ENCODE measurements around the gene GARIN5B. TPM values are rescaled to one million over a fixed set of nuclear protein-coding genes. Genes with fewer than 3 reads are reported as not detected.

GARIN5B gene
- total RNA-seq, 1 donor from 2014 or later, result not detected

GRCh38 chr19:55360902-55361301 lies 2.2 kb downstream of the GARIN5B start:
- TF ChIP-seq CTCF (IDR thresholded peaks at IDR 0.05; ENCODE audit: unreplicated experiment), result no peak
- H3K36me3 Mint-ChIP-seq (ENCODE audit: low read depth, unreplicated experiment), result peaks cover 3% of the 10 kb centered on the region

DNA sequence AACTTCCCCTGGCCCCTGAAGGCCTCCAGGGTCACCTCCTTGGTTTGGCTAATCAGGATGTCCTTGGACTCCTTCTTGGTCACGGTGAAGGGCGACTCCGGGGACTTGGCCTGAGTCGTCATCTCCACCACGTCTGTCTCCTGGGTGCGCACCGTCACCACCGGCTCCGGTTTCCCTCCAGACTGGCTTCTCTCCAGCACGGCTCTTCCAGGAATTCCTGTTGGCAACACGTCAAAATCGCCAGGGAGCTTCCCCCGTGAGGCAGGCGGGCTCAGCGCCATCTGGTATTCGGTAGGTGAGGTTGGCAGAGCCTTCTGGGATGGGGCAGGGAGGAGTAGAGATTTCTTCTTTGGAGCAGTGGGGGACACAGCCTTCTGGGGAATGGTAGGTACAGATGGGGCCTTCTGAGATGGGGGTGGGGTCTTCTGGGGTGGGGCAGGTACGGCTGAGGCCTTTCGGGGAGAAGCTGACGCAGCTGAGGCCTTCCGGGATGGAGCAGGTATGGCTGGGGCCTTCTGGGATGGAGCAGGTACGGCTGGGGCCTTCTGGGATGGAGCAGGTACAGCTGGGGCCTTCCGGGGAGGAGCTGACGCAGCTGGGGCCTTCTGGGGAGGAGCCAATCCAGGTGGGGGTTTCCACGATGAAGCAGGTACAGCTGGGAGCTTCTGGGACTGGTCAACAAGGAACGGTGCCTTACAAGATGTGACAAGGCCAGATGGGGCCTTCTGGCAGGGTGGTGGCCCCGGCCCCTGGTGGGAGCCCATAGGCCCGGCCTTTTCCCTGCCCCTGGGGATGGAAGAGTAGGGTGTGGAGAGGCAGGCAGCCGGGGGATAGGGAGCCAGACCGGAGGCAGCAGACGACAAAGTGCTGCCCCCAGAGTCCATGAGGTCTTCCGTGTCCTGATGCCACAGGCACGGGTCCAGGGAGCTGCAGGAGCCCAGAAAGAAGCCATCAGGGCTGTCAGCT lies 3.8 kb downstream of the GARIN5B start:
- H3K27me3 Mint-ChIP-seq (ENCODE audit: unreplicated experiment), result peaks cover 22% of the 10 kb centered on the region
- no peak overlapping the region for H3K4me3 Mint-ChIP-seq (ENCODE audit: unreplicated experiment)
- H3K4me1 Mint-ChIP-seq (ENCODE audit: unreplicated experiment), result no peaks in the 10 kb centered on the region
- TF ChIP-seq CTCF (IDR thresholded peaks at IDR 0.05; ENCODE audit: unreplicated experiment), result no peak
- H3K27ac Mint-ChIP-seq (ENCODE audit: unreplicated experiment), result no peak overlapping the region
- no peak for DNase-seq (ENCODE audit: low spot score)
- H3K36me3 Mint-ChIP-seq (ENCODE audit: low read depth, unreplicated experiment), result peaks cover 3% of the 10 kb centered on the region
- no peaks in the 10 kb centered on the region for H3K9me3 Mint-ChIP-seq (ENCODE audit: unreplicated experiment)

More at GRCh38 chr19:55360902-55361301, 2.2 kb downstream of the GARIN5B start:
- H3K4me3 Mint-ChIP-seq (ENCODE audit: unreplicated experiment), result no peak overlapping the region
- DNase-seq (ENCODE audit: low spot score), result no peak
- no peaks in the 10 kb centered on the region for H3K9me3 Mint-ChIP-seq (ENCODE audit: unreplicated experiment)
- H3K4me1 Mint-ChIP-seq (ENCODE audit: unreplicated experiment), result no peaks in the 10 kb centered on the region
- H3K27ac Mint-ChIP-seq (ENCODE audit: unreplicated experiment), result no peak overlapping the region
- H3K27me3 Mint-ChIP-seq (ENCODE audit: unreplicated experiment), result peaks cover 16% of the 10 kb centered on the region

DNA sequence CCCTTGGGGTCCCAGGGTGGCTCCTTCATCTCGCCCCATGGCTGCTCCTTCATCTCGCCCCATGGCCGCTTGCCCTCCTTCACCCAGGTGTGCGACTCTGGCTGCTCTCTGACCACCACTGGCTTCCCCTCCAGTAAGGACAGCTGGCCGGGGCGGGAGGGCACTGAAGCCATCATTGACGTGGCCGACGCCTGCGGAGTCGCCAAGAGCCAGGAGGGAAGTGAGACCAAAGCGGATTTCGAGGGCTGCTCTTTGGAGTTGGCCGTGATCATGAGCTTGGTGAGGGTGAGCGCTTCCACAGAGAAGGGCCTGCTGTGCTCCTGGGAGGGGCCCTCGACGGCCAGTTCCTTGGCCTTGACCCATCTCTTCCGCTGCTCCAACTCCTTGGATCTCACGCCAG lies 4.6 kb downstream of the GARIN5B start:
- Mint-ChIP-seq H3K27ac (ENCODE audit: unreplicated experiment) (no peak overlapping the region), H3K9me3 (ENCODE audit: unreplicated experiment) (no peaks in the 10 kb centered on the region), H3K4me3 (ENCODE audit: unreplicated experiment) (no peak overlapping the region), H3K36me3 (ENCODE audit: low read depth, unreplicated experiment) (peaks cover 3% of the 10 kb centered on the region), H3K4me1 (ENCODE audit: unreplicated experiment) (no peaks in the 10 kb centered on the region), H3K27me3 (ENCODE audit: unreplicated experiment) (peaks cover 17% of the 10 kb centered on the region)
- DNase-seq (ENCODE audit: low spot score), result no peak
- no peak for TF ChIP-seq CTCF (IDR thresholded peaks at IDR 0.05; ENCODE audit: unreplicated experiment)

DNA sequence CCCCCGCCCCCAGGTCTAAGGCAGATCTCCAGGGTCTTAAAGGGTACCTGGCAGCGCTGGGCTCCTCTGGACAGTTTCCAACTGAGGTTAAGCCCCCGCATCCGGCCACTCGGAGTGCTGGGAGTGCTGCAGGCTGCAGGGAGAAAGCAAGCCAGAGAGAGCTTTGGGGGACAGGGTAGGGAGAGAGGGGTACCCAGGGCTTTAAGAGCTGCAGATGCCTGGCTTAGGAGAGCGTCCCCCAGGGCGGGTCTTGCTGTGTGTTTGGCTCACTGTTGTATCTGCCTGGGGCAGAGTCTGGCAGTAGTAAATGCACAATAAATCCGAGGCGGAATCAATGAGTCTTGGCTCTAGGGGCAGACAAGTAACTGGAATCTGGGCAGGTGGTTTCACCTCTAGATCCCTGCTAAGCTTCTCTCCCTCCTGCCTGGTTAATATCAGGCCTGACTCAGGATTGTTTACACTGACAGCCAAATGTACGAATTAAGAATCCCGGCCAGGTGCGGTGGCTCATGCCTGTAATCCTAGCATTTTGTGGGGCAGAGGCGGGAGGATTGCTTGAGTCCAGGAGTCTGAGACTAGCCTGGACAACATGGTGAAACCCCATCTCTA lies 7.7 kb downstream of the GARIN5B start:
- H3K4me1 Mint-ChIP-seq (ENCODE audit: unreplicated experiment), result peaks cover 3% of the 10 kb centered on the region
- no peak overlapping the region for H3K4me3 Mint-ChIP-seq (ENCODE audit: unreplicated experiment)
- no peak for DNase-seq (ENCODE audit: low spot score)
- peaks cover 35% of the 10 kb centered on the region for H3K27me3 Mint-ChIP-seq (ENCODE audit: unreplicated experiment)
- H3K9me3 Mint-ChIP-seq (ENCODE audit: unreplicated experiment), result no peaks in the 10 kb centered on the region
- TF ChIP-seq CTCF (IDR thresholded peaks at IDR 0.05; ENCODE audit: unreplicated experiment), result no peak
- peaks cover 3% of the 10 kb centered on the region for H3K36me3 Mint-ChIP-seq (ENCODE audit: low read depth, unreplicated experiment)
- H3K27ac Mint-ChIP-seq (ENCODE audit: unreplicated experiment), result peak overlapping the region; percentile 70
